ENCODE data around the gene IL22.

GRCh38 chr12:68287106-68287505 lies 33.7 kb upstream of the IL22 start:
- TF ChIP-seq, protein P1, sequence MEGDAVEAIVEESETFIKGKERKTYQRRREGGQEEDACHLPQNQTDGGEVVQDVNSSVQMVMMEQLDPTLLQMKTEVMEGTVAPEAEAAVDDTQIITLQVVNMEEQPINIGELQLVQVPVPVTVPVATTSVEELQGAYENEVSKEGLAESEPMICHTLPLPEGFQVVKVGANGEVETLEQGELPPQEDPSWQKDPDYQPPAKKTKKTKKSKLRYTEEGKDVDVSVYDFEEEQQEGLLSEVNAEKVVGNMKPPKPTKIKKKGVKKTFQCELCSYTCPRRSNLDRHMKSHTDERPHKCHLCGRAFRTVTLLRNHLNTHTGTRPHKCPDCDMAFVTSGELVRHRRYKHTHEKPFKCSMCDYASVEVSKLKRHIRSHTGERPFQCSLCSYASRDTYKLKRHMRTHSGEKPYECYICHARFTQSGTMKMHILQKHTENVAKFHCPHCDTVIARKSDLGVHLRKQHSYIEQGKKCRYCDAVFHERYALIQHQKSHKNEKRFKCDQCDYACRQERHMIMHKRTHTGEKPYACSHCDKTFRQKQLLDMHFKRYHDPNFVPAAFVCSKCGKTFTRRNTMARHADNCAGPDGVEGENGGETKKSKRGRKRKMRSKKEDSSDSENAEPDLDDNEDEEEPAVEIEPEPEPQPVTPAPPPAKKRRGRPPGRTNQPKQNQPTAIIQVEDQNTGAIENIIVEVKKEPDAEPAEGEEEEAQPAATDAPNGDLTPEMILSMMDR (conservative IDR thresholded peaks at IDR 0.05; ENCODE audit: low read depth, low read length) = no peak
- TF ChIP-seq EZH2 (IDR thresholded peaks at IDR 0.05; ENCODE audit: low read length, unreplicated experiment) = no peak
